Panc1 (cell line): ENCODE data around the gene HGF. TPM values are rescaled to one million over a fixed set of nuclear protein-coding genes. Genes with fewer than 3 reads are reported as not detected.

Experiments used
- ATAC-seq: fragments of 200-7000 bp; cut with Tn5 transposase; 2 replicates; pipeline ENCODE4 v1.9.1; 2020; ENCODE audit warnings: mild to moderate bottlenecking, moderate library complexity
- BruUV-seq: library from RNA; stranded (reverse); fragments of 400-500 nt; replicated peaks from 2 replicates; lab custom pipeline; 2021; lab: Mats Ljungman, UMichigan
- CTCF ChIA-PET: fragments of 300-600 bp; sonication (Branson Sonifier 250); formaldehyde crosslinking; loops from one replicate; lab custom pipeline; 2022; ENCODE audit warnings: antibody characterized with exemption; lab: Charles Lee
- POLR2A ChIA-PET: fragments of 300-600 bp; sonication (Branson Sonifier 250); formaldehyde crosslinking; loops from one replicate; lab custom pipeline; 2022; ENCODE audit warnings: antibody characterized with exemption; lab: Charles Lee
- DNase-seq: peaks from one replicate; pipeline ENCODE4 v3.0.0-alpha.2; 2010; ENCODE audit warnings: low read depth, low spot score
- H3K27ac ChIP-seq: 2 replicates; pipeline ENCODE4 v1.5.1; 2011; ENCODE audit warnings: mild to moderate bottlenecking, low read length, inconsistent platforms
- H3K27me3 ChIP-seq: fragments of 200-500 bp; sonication (Bioruptor generic); 2 replicates; pipeline ENCODE4 v1.6.0; 2014; ENCODE audit warnings: low read length, inconsistent platforms; ENCODE audit not compliant: control insufficient read depth, insufficient read depth
- H3K36me3 ChIP-seq: fragments of 200-500 bp; sonication (Bioruptor generic); 2 replicates; pipeline ENCODE4 v1.5.1; 2014; ENCODE audit warnings: inconsistent platforms, mild to moderate bottlenecking, low read length, moderate library complexity; ENCODE audit not compliant: control insufficient read depth, insufficient read depth
- H3K4me1 ChIP-seq: 2 replicates; pipeline ENCODE4 v1.5.1; 2011; ENCODE audit warnings: inconsistent platforms, mild to moderate bottlenecking, low read length, moderate library complexity; ENCODE audit not compliant: control insufficient read depth, insufficient read depth
- H3K4me3 ChIP-seq, 2 experiments: 2 replicates each; pipeline ENCODE4 v1.5.1; 2011 to 2012; ENCODE audit warnings: low read depth in 2 of 2, low read length in 2 of 2, mild to moderate bottlenecking in 2 of 2, inconsistent platforms in 1 of 2, moderate library complexity in 1 of 2
- H3K9me3 ChIP-seq: fragments of 200-500 bp; sonication (Bioruptor generic); 2 replicates; pipeline ENCODE4 v1.5.1; 2014; ENCODE audit warnings: low read depth, mild to moderate bottlenecking, inconsistent platforms, low read length, moderate library complexity; ENCODE audit not compliant: control insufficient read depth, insufficient read depth
- POLR2AphosphoS5 ChIP-seq: IDR thresholded peaks from 2 replicates; pipeline ENCODE4 v1.6.1; 2012; ENCODE audit warnings: mild to moderate bottlenecking, low read depth, low read length, moderate library complexity
- REST ChIP-seq, 2 experiments: IDR thresholded peaks; 2 replicates each; pipeline ENCODE4 v1.6.1; 2011 to 2012; ENCODE audit warnings: low read depth in 2 of 2, control low read depth in 1 of 2, low read length in 1 of 2, mild to moderate bottlenecking in 1 of 2, moderate library complexity in 1 of 2; ENCODE audit not compliant: insufficient read depth in 1 of 2
- SIN3A ChIP-seq: IDR thresholded peaks from 2 replicates; pipeline ENCODE4 v1.6.1; 2012; ENCODE audit warnings: low read depth, mild to moderate bottlenecking, low read length, moderate library complexity, borderline replicate concordance; ENCODE audit not compliant: insufficient read depth
- TCF7L2 ChIP-seq: IDR thresholded peaks from 2 replicates; pipeline ENCODE4 v1.6.1; 2011; ENCODE audit warnings: mild to moderate bottlenecking, low read depth, low read length, inconsistent platforms
- in situ Hi-C: cut with HindIII; loops from 2 replicates; pipeline ENCODE4 v1.10.0; 2016; ENCODE audit warnings: low sequenced_read_pairs, low pct_unique_long_range_greater_than_20kb
- intact Hi-C: fragments of 100-400 bp; cut with micrococcal nuclease; formaldehyde crosslinking; loops from one replicate; pipeline ENCODE4 v1.10.0; 2022; ENCODE audit not compliant: unreplicated experiment
- total RNA-seq: library from RNA; stranded (reverse); gene quantifications from one replicate; pipeline ENCODE4 v1.2.1, GENCODE V29; 2021; ENCODE audit not compliant: unreplicated experiment
- TF ChIP-seq, protein P1 (sequence below): fragments of 450-650 bp; IDR thresholded peaks from 2 replicates; pipeline ENCODE4 v1.5.1; 2017; ENCODE audit warnings: mild to moderate bottlenecking

Gene HGF
- total RNA-seq, 1 experiment from 2014 or later: 0.49 TPM

- BruUV-seq: no TSS peak
- TF ChIP-seq SIN3A (no peak), POLR2AphosphoS5 (no peak), TCF7L2 (no peak), REST (IDR thresholded peaks at IDR 0.05; ENCODE audit: insufficient read depth in 1 of 2, low read depth in 2 of 2, low read length in 1 of 2) (no peak)
- TF ChIP-seq, protein P1, sequence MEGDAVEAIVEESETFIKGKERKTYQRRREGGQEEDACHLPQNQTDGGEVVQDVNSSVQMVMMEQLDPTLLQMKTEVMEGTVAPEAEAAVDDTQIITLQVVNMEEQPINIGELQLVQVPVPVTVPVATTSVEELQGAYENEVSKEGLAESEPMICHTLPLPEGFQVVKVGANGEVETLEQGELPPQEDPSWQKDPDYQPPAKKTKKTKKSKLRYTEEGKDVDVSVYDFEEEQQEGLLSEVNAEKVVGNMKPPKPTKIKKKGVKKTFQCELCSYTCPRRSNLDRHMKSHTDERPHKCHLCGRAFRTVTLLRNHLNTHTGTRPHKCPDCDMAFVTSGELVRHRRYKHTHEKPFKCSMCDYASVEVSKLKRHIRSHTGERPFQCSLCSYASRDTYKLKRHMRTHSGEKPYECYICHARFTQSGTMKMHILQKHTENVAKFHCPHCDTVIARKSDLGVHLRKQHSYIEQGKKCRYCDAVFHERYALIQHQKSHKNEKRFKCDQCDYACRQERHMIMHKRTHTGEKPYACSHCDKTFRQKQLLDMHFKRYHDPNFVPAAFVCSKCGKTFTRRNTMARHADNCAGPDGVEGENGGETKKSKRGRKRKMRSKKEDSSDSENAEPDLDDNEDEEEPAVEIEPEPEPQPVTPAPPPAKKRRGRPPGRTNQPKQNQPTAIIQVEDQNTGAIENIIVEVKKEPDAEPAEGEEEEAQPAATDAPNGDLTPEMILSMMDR: no peak
- ChIA-PET CTCF (no interaction called here), POLR2A (no interaction called here)
- Histone ChIP-seq H3K27me3 (no peaks in the 10 kb centered on the region), H3K27ac (no peak overlapping the region), H3K4me1 (no peaks in the 10 kb centered on the region), H3K9me3 (no peaks in the 10 kb centered on the region), H3K4me3 (no peak overlapping the region), H3K36me3 (no peaks in the 10 kb centered on the region)
- in situ Hi-C loops: no loop called here
- ATAC-seq: no peak
- no peak for DNase-seq
- intact Hi-C loops: no loop called here
Observed at GRCh38 chr7:81707966-81708365, 61.9 kb downstream of the HGF start.

GRCh38 chr7:81707196-81707595, 62.7 kb downstream of the HGF start:
- intact Hi-C loops (no loop called here), in situ Hi-C loops (no loop called here)
- Histone ChIP-seq H3K27me3 (no peaks in the 10 kb centered on the region), H3K27ac (no peak overlapping the region), H3K4me1 (no peaks in the 10 kb centered on the region), H3K9me3 (no peaks in the 10 kb centered on the region), H3K4me3 (no peak overlapping the region), H3K36me3 (no peaks in the 10 kb centered on the region)
- ChIA-PET CTCF (no interaction called here), POLR2A (no interaction called here)
- BruUV-seq: no TSS peak
- ATAC-seq: no peak
- no peak for TF ChIP-seq TCF7L2
- no peak for TF ChIP-seq POLR2AphosphoS5
- TF ChIP-seq SIN3A: no peak
- TF ChIP-seq REST (IDR thresholded peaks at IDR 0.05; ENCODE audit: insufficient read depth in 1 of 2, low read depth in 2 of 2, low read length in 1 of 2): no peak
- TF ChIP-seq, protein P1: no peak
- DNase-seq: no peak
